NCI-H226 (cell line): Measurements from ENCODE around the gene PRDM4.
A peak's percentile ranks its signal among the peaks of the same experiment; 100 is the strongest.

ENCODE experiments used
- DNase-seq: peaks from one replicate; pipeline ENCODE4 v3.0.0-alpha.2; 2015

PRDM4 gene, protein sequence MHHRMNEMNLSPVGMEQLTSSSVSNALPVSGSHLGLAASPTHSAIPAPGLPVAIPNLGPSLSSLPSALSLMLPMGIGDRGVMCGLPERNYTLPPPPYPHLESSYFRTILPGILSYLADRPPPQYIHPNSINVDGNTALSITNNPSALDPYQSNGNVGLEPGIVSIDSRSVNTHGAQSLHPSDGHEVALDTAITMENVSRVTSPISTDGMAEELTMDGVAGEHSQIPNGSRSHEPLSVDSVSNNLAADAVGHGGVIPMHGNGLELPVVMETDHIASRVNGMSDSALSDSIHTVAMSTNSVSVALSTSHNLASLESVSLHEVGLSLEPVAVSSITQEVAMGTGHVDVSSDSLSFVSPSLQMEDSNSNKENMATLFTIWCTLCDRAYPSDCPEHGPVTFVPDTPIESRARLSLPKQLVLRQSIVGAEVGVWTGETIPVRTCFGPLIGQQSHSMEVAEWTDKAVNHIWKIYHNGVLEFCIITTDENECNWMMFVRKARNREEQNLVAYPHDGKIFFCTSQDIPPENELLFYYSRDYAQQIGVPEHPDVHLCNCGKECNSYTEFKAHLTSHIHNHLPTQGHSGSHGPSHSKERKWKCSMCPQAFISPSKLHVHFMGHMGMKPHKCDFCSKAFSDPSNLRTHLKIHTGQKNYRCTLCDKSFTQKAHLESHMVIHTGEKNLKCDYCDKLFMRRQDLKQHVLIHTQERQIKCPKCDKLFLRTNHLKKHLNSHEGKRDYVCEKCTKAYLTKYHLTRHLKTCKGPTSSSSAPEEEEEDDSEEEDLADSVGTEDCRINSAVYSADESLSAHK

DNA sequence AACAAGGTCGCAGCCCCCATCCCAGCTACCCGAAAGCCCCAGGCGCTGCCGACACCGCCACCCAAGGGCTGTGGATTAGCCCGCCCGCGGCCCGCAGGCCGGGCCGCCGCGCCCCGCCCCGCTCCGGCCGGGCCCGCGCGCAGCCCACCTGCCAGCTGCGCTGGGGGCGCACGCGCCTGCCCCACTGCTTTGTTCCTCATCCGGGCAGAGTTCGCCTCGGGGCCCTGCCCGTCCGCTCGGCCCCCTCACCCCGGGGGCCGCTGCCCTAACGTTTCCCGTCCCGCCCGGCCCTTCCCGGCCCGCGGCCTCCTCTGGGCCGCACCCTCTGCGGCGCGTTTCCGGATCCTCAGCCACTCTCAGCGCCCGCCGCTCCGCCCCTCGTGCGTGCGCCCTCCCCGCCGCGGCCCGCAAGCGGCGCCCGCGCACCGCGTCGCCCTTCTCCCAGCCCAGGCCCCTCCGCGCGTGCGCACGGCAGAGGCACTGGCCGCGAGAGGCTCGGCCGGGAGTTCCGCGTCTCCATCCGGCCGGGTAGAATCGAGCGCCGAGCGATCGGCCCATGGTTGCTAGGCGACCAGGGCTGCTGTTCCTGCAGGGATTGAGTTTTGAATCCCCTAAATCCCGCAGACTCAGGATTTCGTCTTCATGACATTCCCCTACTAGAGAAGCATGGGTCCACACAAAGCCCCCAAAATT is at the start of gene PRDM4:
Gene PRDM4, minus strand, starts transcription at position 329 of the 693 bp plus-strand sequence. CDS start 622 bp downstream, outside the sequence.
- DNase-seq = peak; percentile 95

DNA sequence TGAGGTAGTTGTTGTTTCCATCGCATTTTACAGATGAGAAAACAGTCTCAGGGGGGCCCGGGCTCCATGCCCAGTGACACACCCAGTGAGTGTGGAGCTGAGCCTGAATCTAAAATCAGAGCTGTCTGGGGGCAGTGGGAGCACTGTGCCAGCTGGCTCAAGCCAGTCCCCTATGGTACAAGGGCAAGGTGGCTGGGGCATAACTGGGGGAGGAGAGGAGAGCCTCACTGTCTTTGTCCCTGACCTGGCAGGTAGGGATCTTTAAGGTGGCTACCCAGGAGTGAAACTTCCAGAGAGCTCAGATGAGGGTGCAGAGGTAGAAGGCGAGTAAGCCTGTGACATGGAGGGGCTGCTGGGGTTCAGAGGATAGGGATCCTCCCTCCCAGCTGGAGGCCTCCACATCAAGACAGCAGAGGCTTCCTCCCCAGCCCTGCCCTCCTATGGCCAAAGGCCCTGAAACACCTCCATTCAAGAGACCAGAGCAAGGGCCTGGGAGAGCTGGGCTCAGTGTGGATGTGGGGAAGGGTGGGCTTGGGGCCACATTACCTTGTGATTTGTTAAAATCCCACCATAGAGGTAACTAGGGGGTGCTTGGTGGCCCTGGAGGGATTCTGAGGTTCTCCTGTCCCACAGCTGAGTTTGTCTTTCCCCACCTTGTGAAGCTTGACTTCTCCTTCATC is 46.7 kb upstream of the PRDM4 start:
- no peak for DNase-seq

DNA sequence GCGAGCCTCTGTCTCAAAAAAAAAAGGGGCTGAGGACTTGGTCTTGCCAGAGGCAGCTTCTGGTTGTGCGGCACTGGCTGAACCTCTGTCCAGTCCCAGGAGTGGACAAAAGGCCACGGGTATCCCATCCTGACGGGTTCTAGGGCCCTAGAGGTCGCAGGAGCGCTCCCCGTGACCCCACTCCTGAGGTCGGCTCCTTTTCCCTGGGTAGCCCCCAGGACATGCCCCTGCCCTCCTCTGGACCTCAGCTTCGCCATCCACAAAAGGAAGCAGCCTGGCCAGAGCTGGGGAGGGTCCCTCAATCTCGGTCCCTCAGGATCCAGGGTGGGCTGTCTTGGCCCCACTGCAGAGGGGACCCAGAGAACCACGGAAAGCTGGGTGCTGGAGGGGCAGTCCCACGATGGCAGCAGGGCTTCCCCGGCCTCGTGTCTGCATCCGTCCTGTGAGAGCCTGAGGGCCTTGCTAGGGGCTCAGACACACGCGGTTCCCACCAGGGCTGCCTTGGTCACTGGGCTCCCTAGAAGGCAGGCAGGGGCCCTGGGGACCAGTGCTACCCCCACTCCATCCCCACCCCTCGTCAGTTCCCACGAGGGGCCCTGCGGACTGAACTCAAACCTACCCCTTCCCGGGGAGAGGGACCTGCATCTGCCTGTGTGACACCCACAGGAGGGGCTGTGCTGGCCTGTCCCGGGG is 44.7 kb upstream of the PRDM4 start:
- DNase-seq = no peak

DNA sequence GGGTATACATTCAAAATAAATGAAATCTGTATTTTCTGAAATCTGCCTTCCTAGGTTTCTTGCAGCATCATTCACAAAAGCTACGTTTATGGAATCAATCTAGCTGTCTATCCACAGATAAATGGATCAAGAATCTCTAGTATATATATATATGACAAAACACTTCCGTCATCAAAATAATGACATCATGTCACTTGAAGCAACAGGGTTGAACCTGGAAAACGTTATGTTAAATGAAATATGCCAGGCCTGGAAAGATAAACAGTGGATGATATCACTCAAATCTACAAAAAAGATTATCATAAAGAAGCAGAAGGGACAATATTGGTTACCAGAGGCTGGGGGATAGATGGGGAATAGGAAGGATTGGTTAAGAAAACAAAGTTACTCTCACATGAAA is 42.2 kb upstream of the PRDM4 start:
- DNase-seq = no peak

DNA sequence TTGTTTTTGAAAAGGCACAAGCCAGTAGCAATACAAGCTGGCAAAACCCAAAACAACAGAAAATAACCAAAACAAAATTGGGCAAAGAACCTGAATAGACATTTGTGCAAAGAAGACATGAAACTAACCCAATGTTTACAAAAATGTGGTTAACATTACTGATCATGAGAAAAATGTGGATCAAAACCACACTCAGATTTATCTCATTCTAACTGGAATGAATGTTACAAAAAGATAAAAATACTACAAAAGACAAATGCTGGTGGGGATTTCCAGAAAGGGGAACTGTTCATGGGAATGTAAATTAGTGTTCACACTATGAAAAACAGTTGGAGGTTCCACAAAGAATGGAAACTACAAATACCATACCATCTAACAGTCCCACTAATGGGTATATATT is 40.2 kb upstream of the PRDM4 start:
- DNase-seq = no peak

DNA sequence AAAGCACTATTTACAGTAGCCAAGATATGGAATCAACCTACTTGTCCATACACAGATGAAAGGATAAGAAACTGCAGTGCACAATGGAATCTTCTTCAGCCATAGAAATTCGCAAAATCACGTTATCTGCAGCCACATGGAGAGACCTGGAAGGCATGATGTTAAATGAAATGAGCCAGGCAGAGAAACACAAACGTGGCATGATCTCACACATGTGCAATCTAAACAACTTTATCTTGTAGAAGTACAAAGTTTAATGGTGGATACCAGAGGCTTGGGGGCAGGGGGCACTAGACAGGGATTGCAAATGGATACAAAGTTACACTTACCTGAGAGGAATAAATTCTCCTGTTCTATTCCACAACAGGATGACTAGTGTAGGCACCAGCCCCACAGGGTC is 37.6 kb upstream of the PRDM4 start:
- DNase-seq = no peak

DNA sequence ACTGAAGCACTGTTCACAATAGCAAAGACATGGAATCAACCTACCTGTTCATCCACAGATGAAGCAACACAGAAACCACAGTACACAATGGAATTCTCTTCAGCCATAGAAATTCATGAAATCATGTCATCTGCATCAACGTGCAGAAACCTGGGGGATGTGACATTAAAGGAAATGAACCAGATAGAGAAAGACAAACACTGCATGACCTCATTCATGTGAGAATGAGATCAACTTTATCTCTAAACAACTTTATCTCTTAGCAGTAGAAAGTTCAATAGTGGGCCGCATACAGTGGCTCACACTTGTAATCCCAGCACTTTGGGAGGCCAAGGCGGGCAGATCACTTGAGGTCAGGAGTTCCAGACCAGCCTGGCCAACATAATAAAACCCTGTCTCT is 33.5 kb upstream of the PRDM4 start:
- DNase-seq = no peak

DNA sequence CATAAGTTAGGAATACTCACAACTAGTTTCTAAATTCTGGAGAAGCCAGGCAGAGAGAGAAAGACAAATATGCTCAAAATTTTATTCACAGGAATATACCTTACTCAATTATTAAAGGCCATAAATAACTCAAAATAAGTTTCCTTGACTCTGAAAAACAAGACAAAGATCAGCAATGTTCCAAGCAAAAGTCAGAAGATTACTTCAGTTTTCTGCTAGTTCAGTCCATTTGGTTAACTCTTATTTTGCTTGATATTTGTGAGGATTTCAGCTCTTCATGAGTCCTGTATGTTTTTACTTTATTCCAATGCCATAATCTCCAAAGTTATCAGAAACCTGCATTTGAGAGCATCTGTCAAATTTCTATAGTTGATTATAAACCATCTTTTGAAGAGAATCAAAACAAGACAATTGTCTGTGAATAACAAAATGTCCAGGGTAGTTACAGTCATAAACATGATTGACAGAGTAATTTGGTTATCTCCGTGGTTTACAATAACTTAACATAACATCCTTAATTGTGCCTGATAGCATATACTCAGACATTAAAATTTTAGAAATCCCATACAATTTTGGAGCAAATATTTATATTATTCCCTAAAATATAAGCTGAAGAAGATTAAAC is 30.6 kb upstream of the PRDM4 start:
- DNase-seq = no peak

DNA sequence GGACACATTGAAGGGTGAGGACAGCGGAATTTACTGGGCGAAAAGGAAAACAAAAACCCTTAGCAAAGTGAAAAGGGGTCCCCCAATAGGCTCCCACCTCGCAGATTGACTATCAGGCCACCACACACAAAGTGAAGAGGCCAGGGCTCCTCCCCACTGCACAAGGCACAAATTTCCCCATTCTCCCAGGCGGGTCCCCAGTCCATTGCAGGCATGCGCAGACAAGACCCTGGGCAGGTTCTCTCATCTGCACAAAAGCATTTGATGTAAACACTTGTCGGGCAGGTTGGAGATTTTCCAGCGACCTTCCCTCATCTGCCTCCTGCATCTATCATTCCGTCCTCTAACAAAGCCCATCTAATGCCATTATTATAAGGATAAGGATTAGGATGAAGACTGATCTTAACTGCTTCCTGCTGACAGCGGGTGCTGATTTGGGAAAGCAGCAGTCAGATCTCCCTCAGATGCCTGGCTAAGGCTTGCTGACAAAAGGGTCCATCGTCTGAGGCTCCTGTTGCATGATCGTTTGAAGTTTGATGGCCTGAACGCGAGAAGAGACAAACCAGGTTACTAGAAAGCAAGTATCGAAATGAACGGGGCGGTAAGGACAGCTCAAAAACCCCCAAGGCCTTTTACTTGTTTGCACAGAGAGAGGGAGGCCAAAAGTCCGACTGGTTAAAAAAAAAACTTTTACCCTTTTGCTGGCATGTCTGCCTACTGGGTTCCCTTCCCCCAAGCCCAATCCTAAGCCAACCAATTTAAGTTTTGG is 27.9 kb upstream of the PRDM4 start:
- no peak for DNase-seq

DNA sequence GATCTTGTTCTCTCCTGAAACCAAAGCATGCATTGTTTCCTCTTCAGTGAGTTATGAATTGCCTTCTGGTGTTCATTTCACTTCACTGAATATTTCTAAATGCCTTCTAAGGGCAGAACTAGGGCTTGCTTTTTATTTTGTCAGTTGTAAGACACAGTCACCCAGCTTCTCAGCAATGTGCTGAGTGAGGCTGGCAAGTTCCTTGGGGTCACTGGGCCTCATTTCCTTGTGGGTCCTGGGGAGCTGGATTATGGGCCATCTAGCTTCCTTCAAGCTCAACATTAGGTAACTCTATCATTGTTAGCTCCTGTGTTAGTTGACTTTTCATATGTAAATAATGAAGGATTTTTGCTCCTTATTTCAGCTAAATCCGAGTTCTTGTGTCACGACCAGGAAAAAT is 27.3 kb upstream of the PRDM4 start:
- DNase-seq = no peak

DNA sequence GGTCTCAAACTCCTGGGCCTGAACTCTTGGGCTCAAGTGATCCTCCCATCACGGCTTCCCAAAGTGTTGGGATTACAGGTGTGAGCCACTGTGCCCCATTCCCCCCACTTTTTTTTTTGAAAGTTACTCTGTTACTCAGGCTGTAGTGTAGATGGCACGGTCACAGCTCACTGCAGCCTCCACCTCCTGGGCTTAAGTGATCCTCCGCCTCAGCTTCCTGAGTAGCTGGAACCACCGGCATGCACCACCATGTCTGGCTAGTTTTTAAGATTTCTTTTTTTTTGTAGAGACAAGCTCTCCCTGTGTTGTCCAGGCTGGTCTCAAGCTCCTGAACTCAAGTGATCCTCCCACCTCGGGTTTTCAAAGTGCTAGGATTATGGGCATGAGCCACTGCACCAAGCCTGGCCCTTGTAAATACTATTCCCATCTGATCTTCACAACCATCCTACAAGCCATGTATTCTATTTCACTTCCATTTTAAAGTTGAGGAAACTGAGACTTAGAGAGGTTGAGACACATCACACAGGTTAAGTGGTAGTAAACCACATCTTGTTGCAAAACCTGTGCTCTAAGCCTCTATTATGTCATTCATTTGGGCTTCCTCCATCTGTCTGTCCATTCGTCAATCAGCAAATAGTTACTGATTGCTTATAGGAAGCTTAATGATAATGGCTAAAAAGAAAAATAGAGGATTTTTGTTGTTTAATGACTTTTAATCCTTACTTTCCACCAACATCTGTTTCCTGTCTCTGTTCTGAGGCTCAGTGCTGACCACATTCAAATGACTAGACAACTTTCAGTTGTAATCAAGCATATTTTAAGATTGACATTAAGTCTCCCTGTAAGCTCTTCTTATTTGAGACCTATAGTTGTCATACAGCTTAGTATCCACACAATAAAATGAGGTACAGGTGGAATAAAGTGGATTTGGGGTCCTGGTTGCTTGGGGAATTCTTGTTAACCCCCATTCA is 22.8 kb upstream of the PRDM4 start:
- no peak for DNase-seq

DNA sequence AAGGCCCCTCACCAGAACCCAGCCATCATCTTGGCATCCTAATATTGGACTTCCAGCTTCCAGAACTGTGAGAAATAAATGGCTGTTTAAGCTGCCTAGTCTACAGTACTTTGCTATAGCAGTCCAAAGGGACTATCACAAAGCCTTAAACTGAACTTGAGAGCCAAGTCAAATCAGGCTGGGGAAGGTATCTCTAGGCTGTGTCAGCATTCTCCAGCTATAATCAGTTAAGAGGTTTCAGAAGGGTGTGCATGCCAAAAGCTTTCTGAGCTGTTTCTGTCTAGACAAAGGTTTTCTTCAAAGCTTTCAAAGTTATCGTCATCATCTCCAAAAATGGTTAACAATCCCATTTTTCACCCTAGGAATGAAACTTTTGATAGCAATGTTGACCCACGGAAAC is 21.1 kb upstream of the PRDM4 start:
- no peak for DNase-seq

DNA sequence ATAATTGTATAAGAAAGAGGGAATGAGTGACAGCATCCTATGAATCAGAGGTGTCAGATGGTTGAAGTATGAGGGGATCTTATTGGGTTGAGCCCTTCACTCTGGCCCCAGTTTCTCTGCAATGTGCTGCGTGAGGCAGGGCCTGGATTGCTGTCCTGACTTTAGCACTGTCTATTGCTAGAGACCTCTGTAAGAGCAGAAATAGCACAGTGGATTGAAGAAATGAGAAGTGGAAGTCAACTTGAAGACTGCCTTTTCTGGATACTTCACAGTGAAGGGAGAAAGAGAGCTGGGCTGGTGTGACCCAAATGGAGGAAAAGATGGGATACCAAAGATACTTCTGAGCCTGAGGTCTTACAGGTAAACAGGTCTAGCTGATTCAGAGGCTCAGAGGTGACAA is 19.4 kb upstream of the PRDM4 start:
- DNase-seq = no peak

DNA sequence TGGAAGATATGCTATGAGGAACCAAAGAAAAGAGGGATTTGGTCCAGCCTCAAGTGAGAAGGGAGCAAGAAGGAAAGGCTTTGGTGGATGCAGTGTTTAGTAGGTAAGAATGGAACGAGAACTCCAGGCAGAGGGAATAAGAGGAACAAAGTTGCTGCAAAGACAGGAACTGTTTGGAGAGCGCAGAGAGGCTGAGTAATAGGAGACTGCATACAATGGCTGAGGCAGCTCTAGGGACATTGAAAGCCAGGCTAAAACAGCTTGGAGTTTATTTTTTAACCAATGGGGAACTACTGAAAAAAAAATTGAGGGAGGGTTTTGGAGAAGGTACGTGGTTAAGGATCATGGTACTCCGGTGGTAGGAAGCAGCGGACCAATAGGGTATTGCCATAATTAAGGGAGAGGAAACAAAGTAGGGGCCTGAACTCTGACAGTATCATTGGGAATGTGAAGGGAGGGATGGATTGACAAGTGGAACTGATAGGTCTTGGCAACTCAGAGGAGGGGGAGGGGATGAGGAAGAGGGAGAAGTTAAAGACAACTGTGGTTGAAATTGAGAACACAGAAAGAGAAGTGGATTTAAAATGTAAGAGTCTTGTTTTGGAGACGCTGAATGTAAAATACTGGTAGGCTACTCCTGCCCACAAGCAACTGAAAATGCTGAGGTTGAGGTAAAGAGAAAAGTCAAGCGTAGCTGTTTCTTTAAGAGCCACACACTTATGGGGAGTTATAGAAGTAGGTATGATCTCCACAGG is 18.3 kb upstream of the PRDM4 start:
- DNase-seq = no peak

DNA sequence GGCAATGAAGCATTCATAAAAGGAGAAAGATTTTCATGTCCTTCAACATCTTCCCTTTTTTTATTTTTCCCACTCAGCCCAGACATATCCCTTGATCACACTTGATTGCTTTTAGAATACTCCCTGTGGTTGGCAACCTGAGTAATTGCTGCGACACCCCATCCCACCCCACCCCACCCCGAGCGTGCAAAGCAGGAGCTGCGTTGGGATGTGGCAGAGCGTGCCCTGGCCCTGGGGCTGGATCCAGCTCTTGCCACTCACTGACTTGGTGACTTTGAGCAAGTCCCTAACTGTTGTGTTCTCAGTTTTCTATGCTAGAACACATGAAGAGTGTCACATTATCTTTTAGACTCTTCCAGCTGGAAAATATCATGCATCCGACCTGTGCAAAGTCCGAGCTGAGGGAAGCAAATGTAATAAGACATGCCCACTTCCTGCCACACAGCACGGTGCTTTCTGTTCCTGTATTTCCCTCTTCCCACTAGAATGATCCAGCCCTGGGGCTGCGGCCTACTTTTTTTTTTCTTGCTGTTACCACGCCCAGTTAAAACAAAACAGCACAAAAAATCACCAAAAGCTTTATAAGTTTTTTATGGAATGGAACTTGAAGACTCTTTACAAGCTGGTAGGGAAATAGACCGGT is 17.6 kb upstream of the PRDM4 start:
- DNase-seq = no peak

DNA sequence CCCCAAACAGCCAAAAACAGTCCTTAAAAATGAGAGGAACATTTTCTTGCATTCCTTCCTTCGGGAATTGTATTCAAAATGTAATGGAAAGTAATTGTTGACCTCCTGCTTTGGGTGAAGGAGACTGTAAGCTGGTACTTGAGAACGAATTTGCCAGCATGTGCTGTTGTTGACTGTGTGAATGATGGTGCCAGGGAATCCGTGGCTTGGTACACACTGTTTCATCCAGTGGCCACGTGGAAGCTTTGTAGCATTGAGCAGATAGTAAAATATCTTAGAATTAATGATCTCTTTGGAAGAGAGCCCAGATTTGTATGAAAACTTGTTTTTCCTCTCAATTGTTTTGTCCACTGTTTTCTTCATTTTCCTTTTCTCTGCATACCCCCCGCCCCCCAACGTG is 15.2 kb upstream of the PRDM4 start:
- DNase-seq = no peak

DNA sequence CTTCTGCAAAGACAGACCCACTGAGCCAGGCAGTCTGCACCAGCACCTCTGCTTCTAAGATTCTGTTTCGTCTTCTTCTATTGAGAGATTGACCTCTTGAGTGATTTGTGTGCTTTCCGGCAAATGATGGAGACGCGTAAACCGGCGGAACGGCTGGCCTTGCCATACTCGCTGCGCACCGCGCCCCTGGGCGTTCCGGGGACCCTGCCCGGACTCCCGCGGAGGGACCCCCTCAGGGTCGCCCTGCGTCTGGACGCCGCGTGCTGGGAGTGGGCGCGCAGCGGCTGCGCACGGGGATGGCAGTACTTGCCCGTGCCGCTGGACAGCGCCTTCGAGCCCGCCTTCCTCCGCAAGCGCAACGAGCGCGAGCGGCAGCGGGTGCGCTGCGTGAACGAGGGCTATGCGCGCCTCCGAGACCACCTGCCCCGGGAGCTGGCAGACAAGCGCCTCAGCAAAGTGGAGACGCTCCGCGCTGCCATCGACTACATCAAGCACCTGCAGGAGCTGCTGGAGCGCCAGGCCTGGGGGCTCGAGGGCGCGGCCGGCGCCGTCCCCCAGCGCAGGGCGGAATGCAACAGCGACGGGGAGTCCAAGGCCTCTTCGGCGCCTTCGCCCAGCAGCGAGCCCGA is 14.3 kb upstream of the PRDM4 start:
- no peak for DNase-seq
